Neural progenitor cell (in vitro differentiated cells): ENCODE data around the gene GPATCH4.
"Not testable (repeated sequence)": the region's sequence is repeated elsewhere in the genome, so short reads cannot be mapped to it uniquely, and the experiment has no call there.

Experiments used
- CTCF ChIP-seq: fragments of 200-600 bp; sonication (generic); IDR thresholded peaks from 2 replicates; pipeline ENCODE4 v1.5.1; 2017; ENCODE audit warnings: antibody characterized with exemption, mild to moderate bottlenecking
- EZH2 ChIP-seq: fragments of 200-600 bp; sonication (generic); IDR thresholded peaks from 2 replicates; pipeline ENCODE4 v1.6.1; 2017; ENCODE audit warnings: antibody characterized with exemption, mild to moderate bottlenecking, moderate library complexity
- EZH2phosphoT487 ChIP-seq: fragments of 200-600 bp; sonication (generic); IDR thresholded peaks from 2 replicates; pipeline ENCODE4 v1.6.1; 2017; ENCODE audit warnings: antibody characterized with exemption

- peak; percentile 32 for TF ChIP-seq CTCF
- TF ChIP-seq EZH2, EZH2phosphoT487: not testable (repeated sequence)
These were observed 29.9 kb upstream of the GPATCH4 start for GRCh38 chr1:156631152-156631551.
